ENCODE data around the gene ZMIZ2.

- TF ChIP-seq NCOA2 (IDR thresholded peaks at IDR 0.05; ENCODE audit: partially characterized antibody in 2 of 2) (no peak), NFYB (IDR thresholded peaks at IDR 0.05; ENCODE audit: extremely low read depth, insufficient read length) (no peak), MYC (IDR thresholded peaks at IDR 0.05; ENCODE audit: low read depth, low read length) (no peak), MYC (CRISPR knock-in tag; IDR thresholded peaks at IDR 0.05; ENCODE audit: borderline replicate concordance, low read depth) (no peak)
Observed at GRCh38 chr7:44772440-44772839, 23.8 kb downstream of the ZMIZ2 start.
